Neural progenitor cell (in vitro differentiated cells): Measurements from ENCODE around the gene MAMLD1.

Experiments
- EZH2 ChIP-seq: fragments of 200-600 bp; sonication (generic); IDR thresholded peaks from 2 replicates; pipeline ENCODE4 v1.6.1; 2017; ENCODE audit warnings: antibody characterized with exemption, mild to moderate bottlenecking, moderate library complexity
- EZH2phosphoT487 ChIP-seq: fragments of 200-600 bp; sonication (generic); IDR thresholded peaks from 2 replicates; pipeline ENCODE4 v1.6.1; 2017; ENCODE audit warnings: antibody characterized with exemption
- TF ChIP-seq, protein P1 (sequence below): fragments of 200-600 bp; sonication (generic); IDR thresholded peaks from 2 replicates; pipeline ENCODE4 v1.5.1; 2017; ENCODE audit warnings: antibody characterized with exemption, mild to moderate bottlenecking

DNA sequence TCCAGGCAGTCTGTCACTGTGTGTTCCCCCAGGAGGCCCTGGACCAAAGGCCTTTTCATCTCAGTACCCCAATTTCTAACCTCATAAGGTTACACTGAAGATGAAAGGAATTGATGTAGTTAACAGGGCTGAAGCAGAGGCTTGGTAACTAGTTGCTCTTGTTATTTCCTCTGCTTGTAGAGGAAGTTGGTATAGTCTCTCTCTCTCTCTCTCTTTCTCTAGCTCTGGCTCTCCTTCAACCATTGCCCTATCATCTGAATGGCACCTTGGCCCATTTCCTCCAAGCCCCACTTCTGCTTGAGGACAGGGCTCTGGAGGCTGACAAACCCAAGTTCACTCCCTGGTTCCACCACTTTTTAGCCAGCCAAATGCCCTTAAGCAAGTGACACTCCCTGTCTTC lies 96.1 kb downstream of the MAMLD1 start:
- TF ChIP-seq, protein P1, sequence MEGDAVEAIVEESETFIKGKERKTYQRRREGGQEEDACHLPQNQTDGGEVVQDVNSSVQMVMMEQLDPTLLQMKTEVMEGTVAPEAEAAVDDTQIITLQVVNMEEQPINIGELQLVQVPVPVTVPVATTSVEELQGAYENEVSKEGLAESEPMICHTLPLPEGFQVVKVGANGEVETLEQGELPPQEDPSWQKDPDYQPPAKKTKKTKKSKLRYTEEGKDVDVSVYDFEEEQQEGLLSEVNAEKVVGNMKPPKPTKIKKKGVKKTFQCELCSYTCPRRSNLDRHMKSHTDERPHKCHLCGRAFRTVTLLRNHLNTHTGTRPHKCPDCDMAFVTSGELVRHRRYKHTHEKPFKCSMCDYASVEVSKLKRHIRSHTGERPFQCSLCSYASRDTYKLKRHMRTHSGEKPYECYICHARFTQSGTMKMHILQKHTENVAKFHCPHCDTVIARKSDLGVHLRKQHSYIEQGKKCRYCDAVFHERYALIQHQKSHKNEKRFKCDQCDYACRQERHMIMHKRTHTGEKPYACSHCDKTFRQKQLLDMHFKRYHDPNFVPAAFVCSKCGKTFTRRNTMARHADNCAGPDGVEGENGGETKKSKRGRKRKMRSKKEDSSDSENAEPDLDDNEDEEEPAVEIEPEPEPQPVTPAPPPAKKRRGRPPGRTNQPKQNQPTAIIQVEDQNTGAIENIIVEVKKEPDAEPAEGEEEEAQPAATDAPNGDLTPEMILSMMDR, result no peak
- TF ChIP-seq EZH2phosphoT487 (no peak), EZH2 (no peak)
